Cardiac muscle cell (in vitro differentiated cells and primary cell): ENCODE data around the gene WNT10A. TPM values are rescaled to one million over a fixed set of nuclear protein-coding genes. Genes with fewer than 3 reads are reported as not detected.

Experiments used
- DNase-seq, 2 donors: peaks; one replicate each; pipeline versions ENCODE4 v3.0.0 to v3.0.0-alpha.2; 2010 to 2017; ENCODE audit warnings: low read depth in 1 of 2, low spot score in 1 of 2
- H3K27ac ChIP-seq: fragments of 200-600 bp; sonication (generic); 2 replicates; pipeline ENCODE4 v1.5.1; 2016
- H3K27me3 ChIP-seq: fragments of 200-600 bp; sonication (generic); 2 replicates; pipeline ENCODE4 v1.6.0; 2016; ENCODE audit warnings: control low read depth
- H3K36me3 ChIP-seq: fragments of 200-600 bp; sonication (generic); 2 replicates; pipeline ENCODE4 v1.5.1; 2016; ENCODE audit warnings: control low read depth
- H3K4me1 ChIP-seq: fragments of 200-600 bp; sonication (generic); 2 replicates; pipeline ENCODE4 v1.8.1; 2017; ENCODE audit warnings: low read depth, mild to moderate bottlenecking, mixed run types
- H3K4me3 ChIP-seq: fragments of 200-600 bp; sonication (generic); 2 replicates; pipeline ENCODE4 v1.5.1; 2016; ENCODE audit warnings: mild to moderate bottlenecking
- H3K9me3 ChIP-seq: fragments of 200-600 bp; sonication (generic); 2 replicates; pipeline ENCODE4 v1.5.1; 2017; ENCODE audit warnings: low read depth, mild to moderate bottlenecking, control low read depth
- polyA plus RNA-seq: library from polyadenylated mRNA; unstranded; fragments of >200 nt; fragmentation: Nextera tagmentation; extraction: Ambion mirVana; gene quantifications from 2 replicates; pipeline ENCODE4 v1.2.1, GENCODE V29; 2016
- total RNA-seq: library from RNA; depleted of rRNA; stranded (reverse); fragments of >200 nt; gene quantifications from 2 replicates; pipeline ENCODE4 v1.2.3, GENCODE V29; 2016
- TF ChIP-seq, protein P1 (sequence below): IDR thresholded peaks from 2 replicates; pipeline ENCODE4 v1.5.1; 2012; ENCODE audit warnings: low read depth, mild to moderate bottlenecking, low read length

The WNT10A gene
- total and polyA plus RNA-seq, 2 experiments from 2014 or later, result not detected

GRCh38 chr2:218858671-218859555 is 21.7 kb upstream of the WNT10A start:
- Histone ChIP-seq H3K4me1 (peaks cover 7% of the 10 kb centered on the region), H3K27me3 (peaks cover 98% of the 10 kb centered on the region), H3K4me3 (peak overlapping the region; percentile 31), H3K27ac (no peak overlapping the region), H3K36me3 (no peaks in the 10 kb centered on the region), H3K9me3 (no peaks in the 10 kb centered on the region)
- DNase-seq, result no peak
- TF ChIP-seq, protein P1, sequence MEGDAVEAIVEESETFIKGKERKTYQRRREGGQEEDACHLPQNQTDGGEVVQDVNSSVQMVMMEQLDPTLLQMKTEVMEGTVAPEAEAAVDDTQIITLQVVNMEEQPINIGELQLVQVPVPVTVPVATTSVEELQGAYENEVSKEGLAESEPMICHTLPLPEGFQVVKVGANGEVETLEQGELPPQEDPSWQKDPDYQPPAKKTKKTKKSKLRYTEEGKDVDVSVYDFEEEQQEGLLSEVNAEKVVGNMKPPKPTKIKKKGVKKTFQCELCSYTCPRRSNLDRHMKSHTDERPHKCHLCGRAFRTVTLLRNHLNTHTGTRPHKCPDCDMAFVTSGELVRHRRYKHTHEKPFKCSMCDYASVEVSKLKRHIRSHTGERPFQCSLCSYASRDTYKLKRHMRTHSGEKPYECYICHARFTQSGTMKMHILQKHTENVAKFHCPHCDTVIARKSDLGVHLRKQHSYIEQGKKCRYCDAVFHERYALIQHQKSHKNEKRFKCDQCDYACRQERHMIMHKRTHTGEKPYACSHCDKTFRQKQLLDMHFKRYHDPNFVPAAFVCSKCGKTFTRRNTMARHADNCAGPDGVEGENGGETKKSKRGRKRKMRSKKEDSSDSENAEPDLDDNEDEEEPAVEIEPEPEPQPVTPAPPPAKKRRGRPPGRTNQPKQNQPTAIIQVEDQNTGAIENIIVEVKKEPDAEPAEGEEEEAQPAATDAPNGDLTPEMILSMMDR, result no peak

GRCh38 chr2:218859556-218859987 is 21.1 kb upstream of the WNT10A start, which contains the start of gene WNT6:
TSS of gene WNT6 (plus strand) at chr2:218859805. CDS start at chr2:218860038, 233 bp downstream.
- H3K27ac ChIP-seq, result no peak within 1 kb of the TSS
- H3K9me3 ChIP-seq, result no peaks in the 10 kb centered on the region
- H3K4me1 ChIP-seq, result peaks cover 7% of the 10 kb centered on the region
- peak within 1 kb of the TSS; percentile 31 for H3K4me3 ChIP-seq
- DNase-seq, result peak in 1 of 2 donors; percentile 65
- TF ChIP-seq, protein P1, result no peak
- H3K27me3 ChIP-seq, result peaks cover 98% of the 10 kb centered on the region
- no peaks in the 10 kb centered on the region for H3K36me3 ChIP-seq

DNA sequence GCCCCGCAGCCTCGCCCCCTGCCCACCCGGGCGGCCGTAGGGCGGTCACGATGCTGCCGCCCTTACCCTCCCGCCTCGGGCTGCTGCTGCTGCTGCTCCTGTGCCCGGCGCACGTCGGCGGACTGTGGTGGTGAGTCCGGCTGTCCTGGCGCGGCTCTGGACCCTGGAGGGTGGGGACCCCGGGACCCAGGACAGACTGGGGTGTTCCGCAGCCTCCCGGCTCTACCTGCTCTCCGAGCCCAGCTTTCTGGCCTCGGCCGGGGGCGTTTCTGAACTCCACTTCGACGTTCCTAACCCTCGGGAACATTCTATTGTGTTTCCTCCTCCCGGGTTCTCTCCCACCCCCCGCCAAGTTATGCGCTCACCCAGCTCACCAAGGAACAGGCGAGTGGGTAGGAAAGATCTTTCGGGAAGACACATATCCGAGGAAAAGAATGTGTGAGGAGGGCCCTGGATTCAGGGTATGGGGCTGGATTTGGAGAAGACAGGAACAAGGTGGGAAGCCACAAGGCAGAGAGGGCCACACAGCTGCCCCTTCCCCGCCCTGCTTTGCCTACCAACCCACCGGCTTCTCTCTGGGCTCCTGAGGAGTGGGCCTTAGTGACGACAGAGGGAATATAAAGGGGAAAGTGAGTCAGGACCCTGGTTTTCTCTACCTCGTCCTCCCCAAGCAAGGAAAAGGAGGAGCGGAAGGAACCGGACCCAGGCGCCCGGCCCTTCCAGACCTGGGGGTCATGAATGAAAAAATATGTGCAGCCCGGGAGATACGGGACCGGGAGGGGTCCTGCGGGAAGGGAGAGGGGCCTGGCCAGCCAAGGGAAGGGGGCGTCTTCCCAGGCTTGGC is 20.4 kb upstream of the WNT10A start:
- Histone ChIP-seq H3K36me3 (no peaks in the 10 kb centered on the region), H3K27me3 (peaks cover 98% of the 10 kb centered on the region), H3K4me1 (peaks cover 7% of the 10 kb centered on the region), H3K9me3 (no peaks in the 10 kb centered on the region), H3K4me3 (peak overlapping the region; percentile 31), H3K27ac (no peak overlapping the region)
- TF ChIP-seq, protein P1, result no peak
- no peak for DNase-seq

DNA sequence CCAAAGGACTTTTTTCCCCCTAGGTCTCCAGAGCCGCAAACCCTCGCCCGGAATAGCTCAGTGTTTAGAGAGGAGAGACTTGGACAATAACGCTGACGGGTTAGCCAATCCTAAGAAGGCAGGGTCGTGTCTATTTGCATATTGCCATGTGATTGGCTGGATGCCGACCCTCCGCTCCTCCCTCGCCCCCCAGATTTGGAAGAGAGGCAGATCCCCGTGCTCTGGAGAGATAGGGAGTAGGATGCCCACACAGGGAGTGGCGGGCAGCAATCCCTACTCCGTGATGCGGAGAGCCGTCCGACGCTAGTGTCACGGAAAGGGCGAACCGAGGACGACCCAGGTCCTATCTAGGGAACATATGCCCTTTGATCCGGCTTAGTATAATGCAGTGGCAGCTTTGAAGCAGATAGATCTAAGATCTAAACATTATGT is 19.7 kb upstream of the WNT10A start:
- peak; percentile 85 to 93 for DNase-seq
- Histone ChIP-seq H3K27me3 (peaks cover 98% of the 10 kb centered on the region), H3K27ac (no peak overlapping the region), H3K4me3 (no peak overlapping the region), H3K4me1 (peaks cover 7% of the 10 kb centered on the region), H3K9me3 (no peaks in the 10 kb centered on the region), H3K36me3 (no peaks in the 10 kb centered on the region)
- TF ChIP-seq, protein P1, result no peak

- Histone ChIP-seq H3K4me3 (no peak overlapping the region), H3K36me3 (no peaks in the 10 kb centered on the region), H3K27ac (no peak overlapping the region), H3K4me1 (peaks cover 7% of the 10 kb centered on the region), H3K9me3 (no peaks in the 10 kb centered on the region), H3K27me3 (peaks cover 98% of the 10 kb centered on the region)
- TF ChIP-seq, protein P1, result no peak
- no peak for DNase-seq
These were observed 18.9 kb upstream of the WNT10A start for GRCh38 chr2:218861645-218862318.
